Measurements from ENCODE around the gene BTNL8. TPM values are rescaled to one million over a fixed set of nuclear protein-coding genes. Genes with fewer than 3 reads are reported as not detected.

The BTNL8 gene
- total RNA-seq = not detected

- intact Hi-C loops (cut with micrococcal nuclease) = no loop called here
- no peaks in the 10 kb centered on the region for H3K4me1 Mint-ChIP-seq (ENCODE audit: low read depth)
- no peaks in the 10 kb centered on the region for H3K36me3 Mint-ChIP-seq (ENCODE audit: low read depth)
- H3K27ac Mint-ChIP-seq = no peak within 1 kb of the TSS
- no peaks in the 10 kb centered on the region for H3K27me3 Mint-ChIP-seq
- CTCF ChIA-PET = no interaction called here
- TF ChIP-seq CTCF (IDR thresholded peaks at IDR 0.05) = no peak
- DNase-seq (no peak), ATAC-seq (no peak)
- POLR2A ChIA-PET = no interaction called here
- H3K4me3 Mint-ChIP-seq = no peak within 1 kb of the TSS
- H3K9me3 Mint-ChIP-seq = peaks cover 2% of the 10 kb centered on the region
Observed at GRCh38 chr5:180898621-180899246, at the start of gene BTNL8. BTNL8 (plus strand) TSS chr5:180899159; CDS start chr5:180899311, 152 bp downstream.

GRCh38 chr5:180849827-180850226, 49.1 kb upstream of the BTNL8 start:
- peaks cover 12% of the 10 kb centered on the region for H3K4me1 Mint-ChIP-seq (ENCODE audit: low read depth)
- H3K4me3 Mint-ChIP-seq = no peak overlapping the region
- ATAC-seq (no peak), DNase-seq (no peak)
- H3K27ac Mint-ChIP-seq = no peak overlapping the region
- H3K9me3 Mint-ChIP-seq = peaks cover 36% of the 10 kb centered on the region
- H3K27me3 Mint-ChIP-seq = no peaks in the 10 kb centered on the region
- ChIA-PET CTCF (interaction anchor here (1.0 to 1.2 kb wide), 3 partner anchors 8 to 50 kb away, joined by 3 to 4 read pairs (median 3); no protein-coding TSS in a partner anchor), POLR2A (interaction anchor here (0.7 to 2.0 kb wide), 5 partner anchors 8 to 19 kb away, joined by 5 to 8 read pairs (median 7); no protein-coding TSS in a partner anchor)
- intact Hi-C loops (cut with micrococcal nuclease) = no loop called here
- TF ChIP-seq CTCF (IDR thresholded peaks at IDR 0.05) = no peak
- peaks cover 68% of the 10 kb centered on the region for H3K36me3 Mint-ChIP-seq (ENCODE audit: low read depth)

GRCh38 chr5:180850434-180851078, 48.4 kb upstream of the BTNL8 start:
- Mint-ChIP-seq H3K27ac (no peak overlapping the region), H3K4me1 (ENCODE audit: low read depth) (peaks cover 12% of the 10 kb centered on the region), H3K9me3 (peaks cover 36% of the 10 kb centered on the region), H3K4me3 (no peak overlapping the region), H3K27me3 (no peaks in the 10 kb centered on the region), H3K36me3 (ENCODE audit: low read depth) (peaks cover 71% of the 10 kb centered on the region)
- TF ChIP-seq CTCF (IDR thresholded peaks at IDR 0.05) = no peak
- POLR2A ChIA-PET = interaction anchor here (0.7 to 2.0 kb wide), 5 partner anchors 9 to 49 kb away, joined by 3 to 8 read pairs (median 7); no protein-coding TSS in a partner anchor
- CTCF ChIA-PET = interaction anchor here (1.0 to 1.1 kb wide), 2 partner anchors 18 to 51 kb away, joined by 3 to 4 read pairs; no protein-coding TSS in a partner anchor
- no peak for ATAC-seq
- intact Hi-C loops (cut with micrococcal nuclease) = no loop called here
- no peak for DNase-seq

GRCh38 chr5:180852495-180852894, 46.5 kb upstream of the BTNL8 start:
- no peak for TF ChIP-seq CTCF (IDR thresholded peaks at IDR 0.05)
- peaks cover 71% of the 10 kb centered on the region for H3K36me3 Mint-ChIP-seq (ENCODE audit: low read depth)
- H3K27me3 Mint-ChIP-seq = no peaks in the 10 kb centered on the region
- ChIA-PET POLR2A (no interaction called here), CTCF (interaction anchor here (1.2 kb wide), 1 partner anchor 15 kb away, joined by 3 read pairs; no protein-coding TSS in a partner anchor)
- H3K4me3 Mint-ChIP-seq = no peak overlapping the region
- peaks cover 33% of the 10 kb centered on the region for H3K9me3 Mint-ChIP-seq
- DNase-seq = no peak
- ATAC-seq = no peak
- intact Hi-C loops (cut with micrococcal nuclease) = no loop called here
- H3K27ac Mint-ChIP-seq = no peak overlapping the region
- H3K4me1 Mint-ChIP-seq (ENCODE audit: low read depth) = peaks cover 9% of the 10 kb centered on the region

Measured in activated CD8-positive, alpha-beta T cell treated with anti-CD3 and anti-CD28 coated beads for 36 hours (primary cell).